SK-N-MC (cell line): ENCODE measurements around the gene CD93.

Source experiments
- EZH2 ChIP-seq: fragments of 200-600 bp; sonication (generic); IDR thresholded peaks from one replicate; pipeline ENCODE4 v1.6.1; 2017; ENCODE audit warnings: antibody characterized with exemption
- POLR2AphosphoS5 ChIP-seq: IDR thresholded peaks from 2 replicates; pipeline ENCODE4 v1.6.1; 2012; ENCODE audit warnings: mild to moderate bottlenecking, low read depth, low read length, borderline replicate concordance

GRCh38 chr20:23088866-23089265 is 2.7 kb upstream of the CD93 start:
- TF ChIP-seq POLR2AphosphoS5 (no peak), EZH2 (no peak)
